Activated naive CD8-positive, alpha-beta T cell treated with anti-CD3 and anti-CD28 coated beads for 36 hours (primary cell): ENCODE data around the gene TRNP1. TPM values are rescaled to one million over a fixed set of nuclear protein-coding genes. Genes with fewer than 3 reads are reported as not detected.

ENCODE experiments used
- DNase-seq: peaks from one replicate; pipeline ENCODE4 v3.0.0; 2021
- H3K27ac Mint-ChIP-seq: one replicate; pipeline ENCODE4 v1.8.0; 2022; ENCODE audit warnings: mild to moderate bottlenecking, moderate library complexity, mixed read lengths
- H3K27me3 Mint-ChIP-seq: one replicate; pipeline ENCODE4 v1.8.0; 2022; ENCODE audit warnings: mild to moderate bottlenecking, mixed read lengths
- H3K36me3 Mint-ChIP-seq: one replicate; pipeline ENCODE4 v1.8.0; 2021; ENCODE audit warnings: mild to moderate bottlenecking, mixed read lengths
- H3K4me1 Mint-ChIP-seq: one replicate; pipeline ENCODE4 v1.8.0; 2021; ENCODE audit warnings: mixed read lengths
- H3K4me3 Mint-ChIP-seq: one replicate; pipeline ENCODE4 v1.8.0; 2022; ENCODE audit warnings: mild to moderate bottlenecking, moderate library complexity, mixed read lengths
- H3K9me3 Mint-ChIP-seq: one replicate; pipeline ENCODE4 v1.8.0; 2022; ENCODE audit warnings: mixed read lengths
- total RNA-seq, 2 experiments: library from RNA; stranded (reverse); gene quantifications; one replicate each; pipeline ENCODE4 v1.2.3, GENCODE V29; 2021

Gene TRNP1
- total RNA-seq, 2 experiments from 2014 or later: 0.40 to 0.64 TPM

DNA sequence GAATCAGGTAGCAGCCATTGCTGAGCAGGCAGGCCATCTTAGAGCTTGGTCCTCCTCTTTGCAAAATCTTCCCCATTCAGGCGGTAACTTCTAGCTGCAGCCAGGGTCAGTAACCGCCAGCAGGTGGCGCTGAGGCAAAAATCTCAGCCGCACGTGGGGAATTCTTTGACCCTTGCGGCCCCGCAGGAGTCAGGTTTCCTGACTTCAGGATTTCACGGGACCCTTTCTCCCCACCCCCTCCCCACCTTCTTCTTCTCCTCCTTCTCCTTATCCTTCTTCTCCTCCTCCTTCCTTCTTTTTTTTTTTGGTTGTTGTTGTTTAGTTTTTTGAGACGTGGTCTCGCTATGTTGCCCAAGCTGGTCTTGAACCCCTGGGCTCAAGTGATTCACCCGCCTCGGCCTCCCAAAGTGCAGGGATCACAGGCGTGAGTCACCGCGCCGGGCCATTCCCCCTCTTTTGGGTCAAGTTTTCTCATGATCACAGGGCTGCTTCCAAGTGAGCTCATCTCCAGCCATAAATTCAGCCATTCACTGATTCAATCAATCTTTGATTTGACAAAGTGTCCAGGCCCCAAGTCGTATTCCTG lies 52.6 kb downstream of the TRNP1 start:
- Mint-ChIP-seq H3K4me1 (peaks cover 15% of the 10 kb centered on the region), H3K27ac (no peak overlapping the region), H3K27me3 (no peaks in the 10 kb centered on the region), H3K4me3 (peak overlapping the region; percentile 77), H3K9me3 (no peaks in the 10 kb centered on the region), H3K36me3 (no peaks in the 10 kb centered on the region)
- DNase-seq: peak; percentile 58

DNA sequence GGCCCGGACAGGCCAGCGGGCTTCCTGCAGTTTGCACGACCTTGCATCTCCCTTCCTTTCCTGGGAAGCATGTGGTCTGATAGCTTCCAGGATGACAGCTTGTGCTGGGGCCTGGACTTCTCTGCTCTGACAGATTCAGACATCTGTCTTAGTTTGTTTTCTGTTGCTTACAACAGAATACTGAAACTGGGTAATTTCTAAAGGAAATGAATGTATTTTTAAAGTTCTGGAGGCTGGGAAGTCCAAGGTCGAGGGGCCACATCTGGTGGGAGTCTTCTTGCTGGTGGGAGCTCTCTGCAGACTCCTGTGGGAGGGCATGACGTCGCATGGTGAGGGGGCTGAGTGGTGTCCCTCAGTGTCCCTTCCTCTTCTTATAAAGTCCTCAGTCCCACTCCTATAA lies 54.4 kb downstream of the TRNP1 start:
- Mint-ChIP-seq H3K36me3 (no peaks in the 10 kb centered on the region), H3K4me3 (no peak overlapping the region), H3K27ac (no peak overlapping the region), H3K4me1 (peaks cover 15% of the 10 kb centered on the region), H3K9me3 (no peaks in the 10 kb centered on the region), H3K27me3 (no peaks in the 10 kb centered on the region)
- no peak for DNase-seq

DNA sequence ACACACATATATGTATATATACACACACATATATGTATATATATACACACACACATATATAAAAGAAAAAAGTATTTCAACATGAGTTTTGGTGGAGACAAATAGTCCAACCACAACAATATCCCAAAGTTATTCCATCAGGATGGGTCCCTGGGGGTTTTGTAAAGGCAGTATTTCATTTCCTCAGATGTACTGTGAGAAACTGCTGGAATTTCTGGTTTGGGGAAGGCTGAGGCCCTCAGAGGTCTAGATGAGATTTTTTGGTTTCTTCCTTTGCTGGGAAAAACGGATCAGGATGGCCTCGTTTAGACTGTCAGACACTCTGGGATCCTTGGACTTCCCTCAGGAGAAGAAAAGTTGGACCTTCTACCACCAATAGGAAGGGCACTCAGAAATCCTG lies 55.6 kb downstream of the TRNP1 start:
- Mint-ChIP-seq H3K36me3 (no peaks in the 10 kb centered on the region), H3K27me3 (no peaks in the 10 kb centered on the region), H3K4me3 (no peak overlapping the region), H3K9me3 (no peaks in the 10 kb centered on the region), H3K4me1 (peaks cover 15% of the 10 kb centered on the region), H3K27ac (no peak overlapping the region)
- no peak for DNase-seq

DNA sequence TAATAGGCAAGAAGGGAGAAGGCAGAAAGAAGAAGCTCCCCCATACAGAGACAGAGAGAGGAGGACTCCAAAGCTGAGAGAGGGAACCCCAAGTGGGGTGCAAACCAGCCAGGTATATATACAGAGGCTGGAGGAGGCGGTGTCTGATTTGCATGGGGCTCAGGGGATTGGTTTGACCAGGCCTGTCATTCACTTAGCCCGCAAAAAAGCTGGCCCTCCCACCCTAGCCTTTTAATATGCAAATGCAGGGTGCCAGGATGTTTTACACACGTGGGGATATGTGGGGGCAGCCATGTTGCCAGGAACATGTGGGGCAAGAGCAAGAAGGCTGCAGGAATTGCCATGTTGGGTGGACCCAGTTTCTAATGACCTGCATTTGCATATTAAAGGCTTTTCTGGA lies 56.1 kb downstream of the TRNP1 start:
- no peak overlapping the region for H3K4me3 Mint-ChIP-seq
- no peaks in the 10 kb centered on the region for H3K36me3 Mint-ChIP-seq
- no peak for DNase-seq
- no peak overlapping the region for H3K27ac Mint-ChIP-seq
- H3K9me3 Mint-ChIP-seq: no peaks in the 10 kb centered on the region
- no peaks in the 10 kb centered on the region for H3K27me3 Mint-ChIP-seq
- peaks cover 13% of the 10 kb centered on the region for H3K4me1 Mint-ChIP-seq

Other genes with a start within 250 kb of the TRNP1 start
- 10 to 100 TPM; 20.8 to 20.9 TPM for gene PIGV, start 205.7 kb upstream of the TRNP1 start, total RNA-seq
- gene ZDHHC18, start 167.0 kb upstream of the TRNP1 start, total RNA-seq: 10 to 100 TPM; 48.5 to 48.8 TPM
- under 1 TPM in 1 of 2 experiments, not detected in 1; 0.43 TPM for gene SFN, start 130.5 kb upstream of the TRNP1 start, total RNA-seq
- 10 to 100 TPM; 64.1 to 65.0 TPM for gene GPN2, start 103.4 kb upstream of the TRNP1 start, total RNA-seq
- gene GPATCH3, start 93.2 kb upstream of the TRNP1 start, total RNA-seq: 10 to 100 TPM; 13.3 to 14.4 TPM
- not detected for gene NR0B2, start 79.7 kb upstream of the TRNP1 start, total RNA-seq
- 100 to 1,000 TPM; 146 to 147 TPM for gene NUDC, start 71.9 kb upstream of the TRNP1 start, total RNA-seq
- gene KDF1, start 33.2 kb upstream of the TRNP1 start, total RNA-seq: under 1 TPM; 0.47 to 0.60 TPM
- not detected for gene TENT5B, start 19.2 kb downstream of the TRNP1 start, total RNA-seq
- 10 to 100 TPM; 19.8 to 22.4 TPM for gene SLC9A1, start 161.4 kb downstream of the TRNP1 start, total RNA-seq
- 10 to 100 TPM; 14.1 to 15.3 TPM for gene WDTC1, start 240.9 kb downstream of the TRNP1 start, total RNA-seq